Activated T-helper 1 cell treated with anti-CD3 and anti-CD28 coated beads, Interleukin-12 subunit alpha, Interleukin-12 subunit beta, Interleukin-2, Interleukin-4 antibody, amounts not matched to agents 30 ng/mL and 10 ng/mL and 1 ng/mL, durations not matched to agents 14 hours and 24 hours and 36 hours (primary cell): ENCODE measurements around the gene ST6GALNAC2. TPM values are rescaled to one million over a fixed set of nuclear protein-coding genes. Genes with fewer than 3 reads are reported as not detected.

Source experiments
- DNase-seq: peaks from one replicate; pipeline ENCODE4 v3.0.0; 2021; ENCODE audit warnings: low spot score
- H3K27ac Mint-ChIP-seq: one replicate; pipeline ENCODE4 v1.8.0; 2021; ENCODE audit warnings: mild to moderate bottlenecking, mixed read lengths
- H3K27me3 Mint-ChIP-seq: one replicate; pipeline ENCODE4 v1.8.0; 2022; ENCODE audit warnings: mild to moderate bottlenecking, moderate library complexity, mixed read lengths; ENCODE audit not compliant: insufficient read depth
- H3K36me3 Mint-ChIP-seq: one replicate; pipeline ENCODE4 v1.8.0; 2021; ENCODE audit warnings: low read depth, mixed read lengths
- H3K4me1 Mint-ChIP-seq: one replicate; pipeline ENCODE4 v1.8.0; 2021; ENCODE audit warnings: low read depth, mixed read lengths
- H3K4me3 Mint-ChIP-seq: one replicate; pipeline ENCODE4 v1.8.0; 2021; ENCODE audit warnings: mild to moderate bottlenecking, moderate library complexity, mixed read lengths
- H3K9me3 Mint-ChIP-seq: one replicate; pipeline ENCODE4 v1.8.0; 2021; ENCODE audit warnings: mixed read lengths
- intact Hi-C: fragments of 100-400 bp; cut with micrococcal nuclease; formaldehyde crosslinking; loops from one replicate; pipeline ENCODE4 v1.15.1; 2024
- total RNA-seq: library from RNA; stranded (reverse); gene quantifications from 2 replicates; pipeline ENCODE4 v1.2.3, GENCODE V29; 2022

Gene ST6GALNAC2
- total RNA-seq, 1 donor from 2014 or later = not detected

- Mint-ChIP-seq H3K4me1 (no peaks in the 10 kb centered on the region), H3K27ac (no peak overlapping the region), H3K27me3 (peaks cover 19% of the 10 kb centered on the region), H3K36me3 (peaks cover 3% of the 10 kb centered on the region), H3K4me3 (no peak overlapping the region), H3K9me3 (no peaks in the 10 kb centered on the region)
- DNase-seq = no peak
- intact Hi-C loops = no loop called here
These were observed 41.7 kb downstream of the ST6GALNAC2 start for GRCh38 chr17:76543826-76544545.

- DNase-seq = no peak
- Mint-ChIP-seq H3K4me3 (no peak overlapping the region), H3K4me1 (no peaks in the 10 kb centered on the region), H3K9me3 (no peaks in the 10 kb centered on the region), H3K27ac (no peak overlapping the region), H3K27me3 (peaks cover 24% of the 10 kb centered on the region), H3K36me3 (peaks cover 3% of the 10 kb centered on the region)
- intact Hi-C loops = no loop called here
These were observed 42.2 kb downstream of the ST6GALNAC2 start for GRCh38 chr17:76543482-76543825.

- Mint-ChIP-seq H3K36me3 (peaks cover 3% of the 10 kb centered on the region), H3K27ac (no peak overlapping the region), H3K9me3 (no peaks in the 10 kb centered on the region), H3K4me1 (no peaks in the 10 kb centered on the region), H3K27me3 (peaks cover 27% of the 10 kb centered on the region), H3K4me3 (no peak overlapping the region)
- intact Hi-C loops = no loop called here
- no peak for DNase-seq
These were observed 42.7 kb downstream of the ST6GALNAC2 start for GRCh38 chr17:76542984-76543383.

- peaks cover 27% of the 10 kb centered on the region for H3K27me3 Mint-ChIP-seq
- intact Hi-C loops = no loop called here
- no peaks in the 10 kb centered on the region for H3K9me3 Mint-ChIP-seq
- H3K4me1 Mint-ChIP-seq = no peaks in the 10 kb centered on the region
- H3K36me3 Mint-ChIP-seq = peaks cover 3% of the 10 kb centered on the region
- no peak overlapping the region for H3K4me3 Mint-ChIP-seq
- DNase-seq = no peak
- no peak overlapping the region for H3K27ac Mint-ChIP-seq
These were observed 43.1 kb downstream of the ST6GALNAC2 start for GRCh38 chr17:76542566-76542971.

GRCh38 chr17:76541739-76542454, 43.8 kb downstream of the ST6GALNAC2 start:
- no peaks in the 10 kb centered on the region for H3K9me3 Mint-ChIP-seq
- peaks cover 28% of the 10 kb centered on the region for H3K27me3 Mint-ChIP-seq
- H3K27ac Mint-ChIP-seq = no peak overlapping the region
- no peaks in the 10 kb centered on the region for H3K4me1 Mint-ChIP-seq
- H3K4me3 Mint-ChIP-seq = no peak overlapping the region
- no peak for DNase-seq
- intact Hi-C loops = no loop called here
- H3K36me3 Mint-ChIP-seq = peaks cover 3% of the 10 kb centered on the region

GRCh38 chr17:76540381-76541300, 45.0 kb downstream of the ST6GALNAC2 start:
- no peaks in the 10 kb centered on the region for H3K9me3 Mint-ChIP-seq
- H3K36me3 Mint-ChIP-seq = peaks cover 3% of the 10 kb centered on the region
- intact Hi-C loops = no loop called here
- no peak overlapping the region for H3K4me3 Mint-ChIP-seq
- peaks cover 40% of the 10 kb centered on the region for H3K27me3 Mint-ChIP-seq
- no peaks in the 10 kb centered on the region for H3K4me1 Mint-ChIP-seq
- peak; percentile 29 for DNase-seq
- H3K27ac Mint-ChIP-seq = no peak overlapping the region

GRCh38 chr17:76539631-76540271, 45.9 kb downstream of the ST6GALNAC2 start, which contains the start of gene PRCD:
Gene PRCD (plus strand): TSS chr17:76540044. CDS start chr17:76540142, 98 bp downstream.
- H3K4me3 Mint-ChIP-seq = no peak within 1 kb of the TSS
- DNase-seq = no peak
- H3K36me3 Mint-ChIP-seq = peaks cover 3% of the 10 kb centered on the region
- peaks cover 45% of the 10 kb centered on the region for H3K27me3 Mint-ChIP-seq
- no peaks in the 10 kb centered on the region for H3K9me3 Mint-ChIP-seq
- no peaks in the 10 kb centered on the region for H3K4me1 Mint-ChIP-seq
- intact Hi-C loops = no loop called here
- H3K27ac Mint-ChIP-seq = peak within 1 kb of the TSS; percentile 40

- Mint-ChIP-seq H3K27me3 (peaks cover 47% of the 10 kb centered on the region), H3K4me1 (no peaks in the 10 kb centered on the region)
- intact Hi-C loops = no loop called here
These were observed 46.6 kb downstream of the ST6GALNAC2 start for GRCh38 chr17:76538941-76539570.

GRCh38 chr17:76538281-76538931, 47.3 kb downstream of the ST6GALNAC2 start:
- H3K4me3 Mint-ChIP-seq = no peak overlapping the region
- intact Hi-C loops = no loop called here
- H3K27me3 Mint-ChIP-seq = peaks cover 45% of the 10 kb centered on the region

More at GRCh38 chr17:76538941-76539570, 46.6 kb downstream of the ST6GALNAC2 start:
- Mint-ChIP-seq H3K9me3 (no peaks in the 10 kb centered on the region), H3K27ac (peak overlapping the region; percentile 40), H3K4me3 (no peak overlapping the region), H3K36me3 (peaks cover 3% of the 10 kb centered on the region)
- no peak for DNase-seq

GRCh38 chr17:76537578-76538280, 47.9 kb downstream of the ST6GALNAC2 start, which contains the start of gene CYGB:
Gene CYGB (minus strand): TSS chr17:76537709. CDS start chr17:76537542, 167 bp downstream.
- no peak within 1 kb of the TSS for H3K4me3 Mint-ChIP-seq
- H3K27me3 Mint-ChIP-seq = peaks cover 43% of the 10 kb centered on the region
- peaks cover 3% of the 10 kb centered on the region for H3K36me3 Mint-ChIP-seq
- H3K9me3 Mint-ChIP-seq = no peaks in the 10 kb centered on the region
- H3K4me1 Mint-ChIP-seq = no peaks in the 10 kb centered on the region
- no peak within 1 kb of the TSS for H3K27ac Mint-ChIP-seq
- intact Hi-C loops = no loop called here
- no peak for DNase-seq

More at GRCh38 chr17:76538281-76538931, 47.3 kb downstream of the ST6GALNAC2 start:
- H3K9me3 Mint-ChIP-seq = no peaks in the 10 kb centered on the region
- H3K4me1 Mint-ChIP-seq = no peaks in the 10 kb centered on the region
- peak overlapping the region; percentile 40 for H3K27ac Mint-ChIP-seq
- peaks cover 3% of the 10 kb centered on the region for H3K36me3 Mint-ChIP-seq
- DNase-seq = no peak

- Mint-ChIP-seq H3K36me3 (peaks cover 3% of the 10 kb centered on the region), H3K27me3 (peaks cover 43% of the 10 kb centered on the region), H3K4me3 (no peak overlapping the region), H3K9me3 (no peaks in the 10 kb centered on the region), H3K4me1 (no peaks in the 10 kb centered on the region), H3K27ac (no peak overlapping the region)
- no peak for DNase-seq
- intact Hi-C loops = no loop called here
These were observed 48.4 kb downstream of the ST6GALNAC2 start for GRCh38 chr17:76537288-76537577.
